Measurements from ENCODE around the gene TEC.

Gene TEC

DNA sequence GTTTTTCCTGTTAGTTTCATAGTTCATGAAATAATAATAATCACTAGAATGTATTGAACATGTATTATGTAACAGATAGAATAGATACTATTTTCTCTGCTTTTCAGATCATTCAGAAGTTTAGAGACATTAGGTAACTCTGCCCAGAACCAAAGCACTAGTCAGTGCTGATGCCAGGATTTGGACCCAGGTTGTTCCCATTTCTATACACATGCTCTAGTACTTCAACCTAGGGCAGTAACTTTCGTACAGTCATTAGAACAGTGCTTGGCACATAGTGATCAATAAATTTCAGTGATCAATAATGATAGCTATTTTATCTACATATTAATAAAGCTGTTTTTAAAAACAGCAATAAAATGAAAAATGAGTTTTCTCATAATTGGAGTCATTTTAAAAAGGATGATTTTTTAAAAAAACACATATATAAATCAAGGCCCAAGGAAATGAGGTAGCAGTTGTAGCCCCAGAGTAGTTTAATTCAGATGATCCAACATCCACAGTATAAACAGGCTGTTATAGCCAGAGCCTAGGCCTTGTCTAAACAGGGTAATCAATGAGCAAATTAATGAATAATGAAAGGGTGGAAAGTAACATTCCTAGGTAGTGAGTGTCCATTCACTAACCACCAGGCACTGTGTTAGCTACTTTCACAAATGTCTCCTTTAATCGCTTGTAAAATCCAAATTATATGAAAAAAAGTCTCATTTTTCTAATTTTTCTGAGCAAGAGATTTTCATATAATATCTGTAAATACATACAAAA lies 161.1 kb downstream of the TEC start:
- DNase-seq (ENCODE audit: extremely low spot score, insufficient read length, low read depth) (no peak), FAIRE-seq (no peak)

DNA sequence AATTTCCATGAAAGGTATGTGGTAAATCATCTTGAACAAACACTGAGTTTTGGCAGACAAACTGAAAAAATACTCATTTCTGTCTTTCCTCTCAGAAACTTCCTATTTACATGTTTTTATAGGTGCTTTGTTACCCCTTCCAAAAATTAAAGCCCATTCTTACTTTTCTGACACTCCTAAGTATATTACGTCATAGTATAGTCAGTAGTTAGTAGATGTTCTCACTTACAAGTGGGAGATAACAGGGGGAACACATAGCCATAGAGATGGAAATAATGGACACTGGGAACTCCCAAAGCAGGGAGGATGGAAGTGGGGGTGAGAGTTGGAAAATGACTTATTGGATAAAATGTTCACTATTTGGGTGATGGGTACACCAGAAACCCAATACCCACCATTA lies 164.4 kb downstream of the TEC start:
- FAIRE-seq = no peak
- no peak for DNase-seq (ENCODE audit: extremely low spot score, insufficient read length, low read depth)

DNA sequence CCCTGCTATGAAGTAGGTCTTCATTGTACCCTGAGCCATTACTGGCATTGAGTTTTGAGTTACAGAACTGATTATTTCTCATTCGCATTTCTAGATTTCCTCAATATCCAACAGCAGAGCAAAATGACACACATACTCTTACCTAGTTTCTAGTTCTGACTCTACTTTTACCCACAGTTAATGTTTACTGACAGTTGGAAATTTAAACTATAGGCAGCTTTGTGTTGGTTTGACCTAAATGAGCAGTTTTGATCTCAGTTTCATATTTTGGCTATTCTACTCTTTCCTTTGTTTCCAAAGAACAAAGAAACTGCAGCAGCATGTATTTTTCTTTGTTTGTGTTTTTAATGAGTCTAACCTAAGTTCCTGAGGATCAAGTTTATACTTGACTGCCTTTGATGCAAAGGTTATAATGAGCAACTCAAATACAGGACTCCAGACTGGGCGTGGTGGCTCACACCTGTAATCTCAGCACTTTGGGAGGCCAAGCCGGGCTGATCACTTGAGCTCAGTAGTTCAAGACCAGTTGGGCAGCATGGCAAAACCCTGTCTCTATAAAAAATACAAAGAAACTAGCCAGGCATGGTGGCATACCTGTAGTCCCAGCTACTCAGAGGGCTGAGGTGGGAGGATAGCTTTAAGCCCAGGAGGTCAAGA lies 166.0 kb downstream of the TEC start:
- DNase-seq (ENCODE audit: extremely low spot score, insufficient read length, low read depth) (no peak), FAIRE-seq (peak; percentile 50)

DNA sequence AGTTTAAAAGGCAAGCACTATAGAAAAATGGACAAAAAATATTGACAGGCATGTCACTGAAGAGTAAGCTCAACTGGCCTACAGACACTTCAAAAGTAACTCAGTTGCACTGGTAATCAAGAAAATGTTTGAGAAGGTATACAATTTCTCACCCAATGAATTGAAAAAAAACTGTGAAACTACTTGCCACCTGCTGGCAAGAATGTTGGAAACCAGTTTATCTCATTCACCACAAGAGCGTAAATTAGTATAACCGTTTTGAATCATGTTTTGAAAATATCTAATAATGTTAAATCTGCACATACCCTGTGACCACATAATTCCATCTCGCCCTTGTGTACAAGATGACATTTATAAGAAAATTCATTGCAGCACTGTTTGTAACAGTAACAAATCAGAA lies 167.3 kb downstream of the TEC start:
- no peak for FAIRE-seq

DNA sequence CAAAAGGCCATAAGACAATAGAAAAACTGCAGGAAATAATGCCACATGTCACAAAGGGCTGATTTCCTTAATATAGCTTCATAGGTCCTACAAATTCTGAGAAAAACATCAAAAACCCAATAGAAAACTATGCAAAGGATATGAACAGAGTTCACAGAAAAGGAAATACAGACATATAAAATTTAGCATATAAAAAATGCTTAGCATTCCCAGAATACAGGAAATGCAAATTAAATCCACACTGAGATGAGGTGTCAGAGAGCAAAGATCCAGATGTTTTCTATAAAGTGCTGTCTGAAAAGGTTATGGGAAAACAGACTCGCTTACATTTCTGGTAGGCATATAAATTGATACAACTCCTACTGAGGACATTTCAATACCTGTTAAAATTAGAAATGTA lies 169.4 kb downstream of the TEC start:
- FAIRE-seq = no peak
- no peak for DNase-seq (ENCODE audit: extremely low spot score, insufficient read length, low read depth)

More for the DNA sequence above, 167.3 kb downstream of the TEC start:
- no peak for DNase-seq (ENCODE audit: extremely low spot score, insufficient read length, low read depth)

DNA sequence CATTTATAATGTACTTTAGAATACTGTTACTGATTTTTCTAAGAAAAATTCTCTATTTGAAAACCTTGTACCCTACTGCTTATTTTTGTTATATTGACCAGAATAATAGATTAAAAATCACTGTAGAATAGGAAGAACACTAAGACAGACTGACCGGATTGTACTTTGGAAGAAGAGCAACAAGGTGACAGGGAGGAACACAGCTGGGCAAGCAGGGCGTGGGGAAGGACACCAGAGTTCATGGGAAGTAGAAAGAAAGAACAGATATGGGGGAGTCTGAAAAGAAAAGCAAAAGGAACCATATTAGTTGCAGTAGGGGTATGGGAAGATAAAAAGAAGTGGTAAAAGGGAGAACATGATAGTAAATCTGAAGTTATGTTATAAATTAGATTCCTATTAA lies 174.2 kb downstream of the TEC start:
- FAIRE-seq (no peak), DNase-seq (ENCODE audit: extremely low spot score, insufficient read length, low read depth) (no peak)

DNA sequence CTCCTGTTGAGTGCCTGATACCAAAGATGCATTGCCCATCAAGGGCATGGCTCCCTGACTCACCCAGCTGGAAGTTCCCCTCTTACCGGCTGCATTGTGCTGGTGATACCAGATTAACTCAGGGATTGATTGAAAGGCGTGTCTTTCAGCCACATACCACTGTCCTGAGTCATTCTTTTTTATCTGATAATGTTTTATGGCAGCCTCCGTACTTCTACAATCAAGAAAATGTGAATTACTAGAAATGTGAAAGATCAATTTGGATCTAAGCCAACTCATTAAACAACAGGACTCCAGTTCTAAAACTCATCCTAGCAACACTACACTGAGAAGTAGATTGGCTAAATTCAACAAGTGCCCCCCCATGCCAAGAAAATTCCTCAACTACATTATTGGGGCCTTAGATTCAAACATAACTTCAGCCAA lies 175.6 kb downstream of the TEC start:
- no peak for DNase-seq (ENCODE audit: extremely low spot score, insufficient read length, low read depth)
- FAIRE-seq = no peak

DNA sequence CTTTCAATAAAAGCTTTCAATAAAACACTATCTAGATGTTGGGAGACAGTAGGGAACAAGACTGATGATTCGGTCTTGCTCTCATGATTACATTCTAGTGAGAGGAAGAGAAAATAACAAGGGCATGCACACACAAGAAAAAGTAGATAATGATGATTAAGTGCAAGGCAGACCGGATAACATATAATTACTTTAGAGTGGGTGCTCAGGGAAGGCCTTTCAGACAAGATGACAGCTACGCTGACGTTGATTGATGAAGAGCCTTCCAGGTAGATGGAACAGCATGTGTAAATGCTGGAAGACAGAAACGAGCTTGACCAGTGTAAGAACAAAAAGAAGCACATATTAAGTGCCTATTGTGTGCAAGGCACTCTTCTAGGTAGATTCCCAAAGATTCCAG lies 179.0 kb downstream of the TEC start:
- no peak for DNase-seq (ENCODE audit: extremely low spot score, insufficient read length, low read depth)
- FAIRE-seq = no peak

DNA sequence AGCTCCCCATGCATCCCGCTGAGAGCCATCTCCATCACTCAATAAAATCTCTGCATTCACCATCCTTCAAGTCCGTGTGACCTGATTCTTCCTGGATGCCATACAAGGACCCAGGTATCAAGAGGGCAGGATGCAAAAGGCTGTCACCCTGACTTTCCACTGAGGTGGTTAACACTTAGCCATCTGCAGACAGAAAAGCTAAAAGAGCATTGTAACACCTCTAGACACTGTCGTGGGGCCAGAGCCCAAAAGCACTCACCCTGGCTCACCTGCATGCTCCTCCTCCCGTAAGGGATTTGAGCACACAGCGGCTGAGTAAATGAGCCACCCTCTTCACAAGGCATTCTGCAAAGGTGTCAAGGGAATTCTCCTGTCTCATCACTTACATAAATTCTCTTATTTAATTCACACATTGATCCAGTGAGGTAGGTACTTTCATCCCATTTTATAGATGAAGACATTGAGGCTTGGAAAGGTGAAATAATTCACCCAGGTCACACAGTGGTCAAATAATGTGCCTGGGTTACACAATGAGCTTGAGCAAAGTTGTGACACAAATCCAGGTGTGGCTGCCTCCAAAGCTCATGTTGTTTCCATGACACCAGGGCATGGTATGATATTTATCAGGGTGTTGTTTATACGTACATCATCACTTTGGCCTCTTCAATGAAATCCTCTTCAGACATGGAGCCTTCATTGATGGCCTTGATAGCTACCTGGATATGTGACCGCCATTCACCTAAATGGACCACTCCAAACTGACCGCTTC lies 183.6 kb downstream of the TEC start:
- no peak for DNase-seq (ENCODE audit: extremely low spot score, insufficient read length, low read depth)
- no peak for FAIRE-seq
